Thymus (tissue), 11 donors: Measurements from ENCODE around the gene SCTR. TPM values are rescaled to one million over a fixed set of nuclear protein-coding genes. Genes with fewer than 3 reads are reported as not detected.

Experiments
- DNase-seq, 9 donors: peaks; one replicate each; pipeline ENCODE4 v3.0.0-alpha.2; 2013; ENCODE audit warnings: low spot score in 9 of 9, low read depth in 6 of 9, missing footprints in 1 of 9
- H3K27ac ChIP-seq, 2 donors: one replicate each; pipeline ENCODE4 v1.5.1; 2013; ENCODE audit warnings: control low read depth in 1 of 2, low read depth in 1 of 2, low read length in 1 of 2, mild to moderate bottlenecking in 1 of 2, moderate library complexity in 1 of 2
- H3K27me3 ChIP-seq, 2 donors: one replicate each; pipeline ENCODE4 v1.5.1; 2013; ENCODE audit warnings: low read length in 1 of 2; ENCODE audit not compliant: control insufficient read depth in 2 of 2, insufficient read depth in 1 of 2
- H3K36me3 ChIP-seq, 2 donors: one replicate each; pipeline ENCODE4 v1.5.1; 2013; ENCODE audit warnings: low read length in 1 of 2, mild to moderate bottlenecking in 1 of 2, moderate library complexity in 1 of 2; ENCODE audit not compliant: control insufficient read depth in 2 of 2, insufficient read depth in 2 of 2
- H3K4me1 ChIP-seq, 2 donors: one replicate each; pipeline ENCODE4 v1.5.1; 2013; ENCODE audit warnings: low read length in 2 of 2; ENCODE audit not compliant: control insufficient read depth in 2 of 2, insufficient read depth in 2 of 2
- H3K4me3 ChIP-seq, 2 donors: one replicate each; pipeline ENCODE4 v1.5.1; 2013; ENCODE audit warnings: low read length in 2 of 2, control low read depth in 1 of 2, mild to moderate bottlenecking in 1 of 2
- H3K9me3 ChIP-seq, 2 donors: one replicate each; pipeline ENCODE4 v1.5.1; 2013; ENCODE audit warnings: low read length in 1 of 2, mild to moderate bottlenecking in 1 of 2; ENCODE audit not compliant: control insufficient read depth in 2 of 2, insufficient read depth in 1 of 2
- WGBS: extraction: QIAGEN DNeasy Blood & Tissue Kit; methylation state at CpG from one replicate; pipeline ENCODE4 v1.1.7; 2013; 5-methylcytosine and 5-hydroxymethylcytosine counted together
- polyA plus RNA-seq: library from polyadenylated mRNA; stranded (reverse); fragments of 200-250 nt; gene quantifications from one replicate; pipeline ENCODE4 v1.2.3, GENCODE V29; 2013
- total RNA-seq: library from RNA; stranded (reverse); fragments of 120-200 nt; gene quantifications from one replicate; pipeline ENCODE4 v1.2.4, GENCODE V29; 2013
- donor health status: healthy.

The SCTR gene
- total and polyA plus RNA-seq, 2 donors, result 0.24 to 1.5 TPM

DNA sequence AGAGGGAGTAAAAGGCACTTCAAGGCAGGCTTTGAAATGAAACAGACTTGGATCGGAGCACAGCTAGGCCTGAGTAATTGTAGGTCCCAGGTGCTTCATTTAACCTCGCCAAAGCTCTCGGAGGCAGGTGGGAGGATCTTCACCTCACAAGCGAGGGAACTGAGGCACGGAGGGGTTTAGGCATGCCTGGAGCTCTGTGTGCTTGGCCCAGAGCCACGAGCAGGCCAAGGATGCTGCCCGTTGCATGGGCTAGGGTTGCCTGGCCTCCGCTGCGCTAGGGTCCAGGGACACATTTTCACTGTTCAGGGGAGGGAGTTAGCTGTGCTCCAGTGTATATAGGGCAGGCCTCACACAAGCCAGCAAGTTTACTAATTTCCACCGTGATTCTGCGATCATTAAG, 81.4 kb downstream of the SCTR start:
- DNase-seq, result no peak
- WGBS, result 97% methylated on average over 11 of the region's 11 CpGs
- Histone ChIP-seq H3K27me3 (no peaks in the 10 kb centered on the region), H3K36me3 (no peaks in the 10 kb centered on the region), H3K9me3 (no peaks in the 10 kb centered on the region), H3K4me3 (no peak overlapping the region), H3K27ac (no peak overlapping the region), H3K4me1 (no peaks in the 10 kb centered on the region)

DNA sequence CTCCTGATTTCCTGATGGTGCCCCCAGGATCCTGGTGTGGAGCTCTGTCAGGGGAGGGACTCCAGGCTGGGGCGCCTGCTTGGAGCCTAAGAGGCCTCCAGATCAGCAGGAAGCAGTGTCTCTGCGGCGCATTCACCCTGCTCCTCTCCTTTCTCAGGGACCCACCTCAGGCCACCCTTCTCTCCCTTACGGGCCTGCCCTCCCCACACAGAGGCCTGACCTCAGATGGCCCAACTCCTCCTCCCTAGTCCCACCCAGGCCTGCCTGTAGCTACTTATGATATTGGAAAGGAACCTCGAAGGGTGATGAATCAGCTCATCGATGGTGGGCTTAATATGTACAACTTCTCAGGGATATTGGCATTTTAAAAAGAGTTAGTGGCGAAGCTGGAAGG, 82.1 kb downstream of the SCTR start:
- no peak overlapping the region for H3K27ac ChIP-seq
- 92% methylated on average over 7 of the region's 7 CpGs for WGBS
- DNase-seq, result no peak
- H3K4me3 ChIP-seq, result no peak overlapping the region
- no peaks in the 10 kb centered on the region for H3K4me1 ChIP-seq
- H3K9me3 ChIP-seq, result no peaks in the 10 kb centered on the region
- H3K36me3 ChIP-seq, result no peaks in the 10 kb centered on the region
- H3K27me3 ChIP-seq, result no peaks in the 10 kb centered on the region

DNA sequence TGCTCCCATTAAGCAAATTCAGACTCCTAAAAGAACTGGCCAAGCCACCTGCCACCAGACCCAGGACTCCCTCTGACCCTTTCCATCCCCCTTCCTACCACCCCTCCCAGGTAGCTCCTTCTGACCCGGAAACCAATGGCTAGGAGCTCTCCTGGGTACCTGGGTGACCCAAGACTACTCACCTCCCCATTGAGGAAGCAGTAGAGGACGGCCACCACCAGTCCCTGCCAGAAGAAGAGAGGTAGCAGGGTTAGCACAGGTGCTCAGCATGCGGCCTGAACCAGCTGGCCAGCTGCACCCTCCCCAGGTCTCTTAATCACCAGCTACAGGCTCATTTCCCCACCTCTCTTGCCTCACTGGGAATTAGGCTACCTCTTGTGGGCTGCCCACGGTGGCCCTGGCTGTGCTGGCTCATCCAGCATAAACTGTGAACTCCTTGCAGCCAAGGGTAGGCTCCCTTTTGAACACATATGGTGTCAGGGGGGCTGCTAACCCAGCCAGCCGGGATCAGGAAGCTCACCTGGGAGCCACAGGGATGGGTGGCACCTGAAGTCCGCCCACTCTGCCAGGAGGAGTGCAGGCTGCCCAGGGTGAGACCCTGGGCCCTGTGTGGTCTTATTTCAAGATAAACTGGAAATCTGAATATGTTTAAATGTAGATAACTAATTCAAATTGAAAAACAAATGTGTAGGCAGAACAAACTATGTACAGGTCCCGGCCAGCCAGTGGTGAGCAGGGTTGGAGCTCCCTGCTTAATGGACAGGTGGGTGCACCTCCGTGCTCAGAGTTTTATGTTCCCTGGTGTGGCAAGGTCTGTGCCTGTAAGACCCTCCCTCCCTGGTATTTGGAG, 82.7 kb downstream of the SCTR start:
- DNase-seq, result no peak
- Histone ChIP-seq H3K4me3 (no peak overlapping the region), H3K27ac (no peak overlapping the region), H3K27me3 (no peaks in the 10 kb centered on the region), H3K9me3 (no peaks in the 10 kb centered on the region), H3K36me3 (no peaks in the 10 kb centered on the region), H3K4me1 (no peaks in the 10 kb centered on the region)
- WGBS, result 91% methylated on average over 8 of the region's 8 CpGs

DNA sequence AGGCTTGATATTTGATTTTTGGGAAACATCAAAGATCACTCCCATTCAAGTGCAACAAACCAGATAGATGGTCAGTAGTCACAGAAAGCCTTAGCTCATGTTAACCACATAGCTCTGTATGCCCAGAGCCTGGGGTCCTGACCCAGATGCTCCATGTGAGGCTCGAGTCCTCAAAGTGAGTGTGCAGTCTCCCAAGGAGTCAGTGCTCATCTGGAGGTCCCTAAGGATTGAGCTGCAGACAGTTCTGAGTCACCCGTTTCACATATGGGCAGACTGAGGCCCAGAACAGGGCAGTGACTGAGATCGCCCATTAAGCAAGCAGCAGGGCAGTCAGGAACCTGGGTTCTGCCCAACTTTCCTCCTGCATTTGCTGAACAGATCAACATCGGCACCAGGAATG, 83.4 kb downstream of the SCTR start:
- Histone ChIP-seq H3K36me3 (no peaks in the 10 kb centered on the region), H3K4me3 (no peak overlapping the region), H3K9me3 (no peaks in the 10 kb centered on the region), H3K27me3 (no peaks in the 10 kb centered on the region), H3K4me1 (no peaks in the 10 kb centered on the region), H3K27ac (no peak overlapping the region)
- no peak for DNase-seq
- 95% methylated on average over 4 of the region's 4 CpGs for WGBS

DNA sequence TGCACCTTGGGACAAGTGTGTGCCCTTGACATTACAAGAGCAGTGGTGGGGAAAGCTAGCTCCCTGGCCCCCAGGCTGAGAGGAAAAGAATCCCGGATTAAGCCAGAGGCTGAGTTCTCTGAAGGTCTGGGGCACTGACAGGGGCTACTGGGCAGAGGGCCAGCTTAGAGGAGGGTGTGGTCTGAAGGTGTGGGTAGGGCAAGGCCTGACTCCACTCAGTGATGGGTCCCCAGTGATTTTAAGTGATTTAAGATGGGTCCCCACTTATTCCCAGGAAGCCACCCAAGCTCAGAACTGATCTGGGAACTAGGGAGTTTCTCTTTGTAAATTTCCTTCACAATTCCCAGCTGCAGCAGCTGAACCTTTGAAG, 83.8 kb downstream of the SCTR start:
- DNase-seq, result no peak
- H3K27me3 ChIP-seq, result no peaks in the 10 kb centered on the region
- no peaks in the 10 kb centered on the region for H3K9me3 ChIP-seq
- no peak overlapping the region for H3K4me3 ChIP-seq
- no peak overlapping the region for H3K27ac ChIP-seq
- 85% methylated on average over 1 of the region's 1 CpG for WGBS
- no peaks in the 10 kb centered on the region for H3K36me3 ChIP-seq
- H3K4me1 ChIP-seq, result no peaks in the 10 kb centered on the region

DNA sequence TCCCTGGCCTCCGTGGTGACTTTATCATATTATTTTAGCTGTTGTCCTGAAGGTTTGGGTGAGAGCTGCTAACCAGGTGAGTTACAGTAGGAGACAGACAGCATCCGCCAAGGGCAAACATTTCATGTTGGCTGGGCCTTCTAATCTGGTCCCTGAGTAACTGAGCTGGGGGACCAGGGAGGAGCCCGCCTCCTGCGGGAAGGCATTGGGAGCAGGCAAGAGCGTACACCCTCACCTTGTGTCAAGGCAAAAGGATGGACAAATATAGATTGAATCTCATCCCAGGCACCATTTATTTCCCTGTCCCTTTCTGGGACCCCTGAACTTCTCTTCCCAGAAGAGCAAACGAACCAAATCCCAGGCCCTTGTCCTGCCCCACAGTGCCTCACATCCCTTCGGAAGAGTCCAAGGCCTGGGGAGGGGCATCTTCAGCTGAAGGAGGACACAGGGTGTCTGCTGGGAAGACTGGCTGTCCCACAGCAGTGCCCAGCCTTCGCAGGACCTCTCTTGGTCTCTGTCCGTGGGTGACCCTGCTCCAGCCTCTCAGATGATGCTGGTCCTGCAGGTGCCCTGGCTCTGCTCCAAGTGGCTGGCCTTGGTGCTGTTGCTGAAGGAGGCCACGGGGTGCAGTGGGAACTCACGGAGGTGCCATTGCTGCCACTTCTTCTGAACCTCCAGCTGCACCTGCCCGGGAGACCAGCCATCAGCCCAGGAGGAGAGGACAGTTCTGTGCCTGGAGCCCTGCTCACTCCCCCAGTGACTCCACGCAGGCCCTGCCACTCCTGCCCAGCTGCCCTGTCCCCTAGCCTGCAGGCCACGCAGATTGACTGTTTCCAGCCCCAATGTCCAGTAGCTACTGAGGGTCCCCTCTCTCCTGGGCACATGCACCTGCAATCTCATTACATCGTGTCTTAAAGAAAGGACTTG, 84.4 kb downstream of the SCTR start:
- Histone ChIP-seq H3K36me3 (no peaks in the 10 kb centered on the region), H3K27me3 (peaks cover 0 to 4% of the 10 kb centered on the region in 2 donors), H3K4me3 (no peak overlapping the region), H3K27ac (no peak overlapping the region), H3K9me3 (no peaks in the 10 kb centered on the region), H3K4me1 (no peaks in the 10 kb centered on the region)
- no peak for DNase-seq
- 85% methylated on average over 15 of the region's 15 CpGs for WGBS

DNA sequence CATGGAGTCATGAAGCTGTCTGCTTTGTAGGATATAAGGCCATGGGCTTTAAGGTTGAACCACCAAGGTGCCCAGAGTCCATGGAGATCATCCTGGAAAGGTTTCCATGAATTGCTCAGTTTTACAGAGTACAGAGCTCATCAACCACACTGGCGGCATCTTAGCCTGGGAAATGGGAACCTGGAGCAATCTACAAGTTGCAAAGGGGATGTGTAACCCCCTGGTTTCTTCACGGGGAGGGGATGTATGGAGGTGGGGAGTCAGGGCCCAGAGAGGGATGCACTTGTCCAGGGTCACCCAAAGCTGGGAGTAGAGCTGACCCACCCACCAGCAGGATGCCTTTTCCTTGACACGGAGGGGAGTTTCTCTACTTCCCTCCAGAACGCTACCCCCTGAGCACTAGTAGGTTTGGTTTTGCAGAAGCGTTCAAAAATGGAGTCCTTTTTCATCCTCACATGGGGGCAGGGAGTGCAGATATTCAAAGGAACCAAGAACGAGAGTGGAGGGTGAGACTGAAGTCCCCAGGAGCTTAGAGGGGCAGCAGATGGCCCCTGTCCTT, 85.5 kb downstream of the SCTR start:
- no peak for DNase-seq
- Histone ChIP-seq H3K4me1 (no peaks in the 10 kb centered on the region), H3K27me3 (peaks cover 0 to 12% of the 10 kb centered on the region in 2 donors), H3K27ac (no peak overlapping the region), H3K4me3 (no peak overlapping the region), H3K9me3 (no peaks in the 10 kb centered on the region), H3K36me3 (no peaks in the 10 kb centered on the region)
- 92% methylated on average over 6 of the region's 6 CpGs for WGBS

DNA sequence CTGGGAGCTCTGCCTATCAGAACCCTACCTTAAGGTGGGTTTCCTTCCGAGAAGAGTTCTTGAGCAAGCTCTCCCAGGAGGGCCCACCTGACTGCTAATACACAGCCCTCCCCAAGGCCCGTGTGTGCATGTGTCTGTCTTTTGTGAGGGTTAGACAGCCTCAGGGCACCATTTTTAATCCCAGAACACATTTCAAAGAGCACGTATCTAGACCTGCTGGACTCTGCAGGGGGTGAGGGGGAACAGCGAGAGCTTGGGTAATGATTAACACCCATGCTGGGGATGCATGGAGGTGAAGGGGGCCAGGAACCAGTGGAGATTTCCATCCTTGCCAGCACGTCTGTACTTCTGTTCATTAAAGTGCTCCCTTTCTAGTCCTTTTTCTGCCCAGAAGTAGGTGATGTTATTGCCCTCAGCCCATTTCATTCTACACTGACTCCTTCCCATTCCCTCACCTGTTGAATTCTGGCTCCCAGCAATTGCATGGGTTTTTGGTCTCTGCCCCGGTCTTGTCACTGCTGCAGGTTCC, 86.1 kb downstream of the SCTR start:
- H3K4me1 ChIP-seq, result no peaks in the 10 kb centered on the region
- no peaks in the 10 kb centered on the region for H3K9me3 ChIP-seq
- H3K27ac ChIP-seq, result no peak overlapping the region
- no peaks in the 10 kb centered on the region for H3K36me3 ChIP-seq
- H3K27me3 ChIP-seq, result peaks cover 2 to 18% of the 10 kb centered on the region in 2 donors
- WGBS, result 94% methylated on average over 6 of the region's 6 CpGs
- H3K4me3 ChIP-seq, result no peak overlapping the region
- no peak for DNase-seq
